ENCODE results near the gene SMCO4. TPM values are rescaled to one million over a fixed set of nuclear protein-coding genes. Genes with fewer than 3 reads are reported as not detected.

SMCO4 gene
- total RNA-seq, 1 donor from 2014 or later, result 29.3 TPM

DNA sequence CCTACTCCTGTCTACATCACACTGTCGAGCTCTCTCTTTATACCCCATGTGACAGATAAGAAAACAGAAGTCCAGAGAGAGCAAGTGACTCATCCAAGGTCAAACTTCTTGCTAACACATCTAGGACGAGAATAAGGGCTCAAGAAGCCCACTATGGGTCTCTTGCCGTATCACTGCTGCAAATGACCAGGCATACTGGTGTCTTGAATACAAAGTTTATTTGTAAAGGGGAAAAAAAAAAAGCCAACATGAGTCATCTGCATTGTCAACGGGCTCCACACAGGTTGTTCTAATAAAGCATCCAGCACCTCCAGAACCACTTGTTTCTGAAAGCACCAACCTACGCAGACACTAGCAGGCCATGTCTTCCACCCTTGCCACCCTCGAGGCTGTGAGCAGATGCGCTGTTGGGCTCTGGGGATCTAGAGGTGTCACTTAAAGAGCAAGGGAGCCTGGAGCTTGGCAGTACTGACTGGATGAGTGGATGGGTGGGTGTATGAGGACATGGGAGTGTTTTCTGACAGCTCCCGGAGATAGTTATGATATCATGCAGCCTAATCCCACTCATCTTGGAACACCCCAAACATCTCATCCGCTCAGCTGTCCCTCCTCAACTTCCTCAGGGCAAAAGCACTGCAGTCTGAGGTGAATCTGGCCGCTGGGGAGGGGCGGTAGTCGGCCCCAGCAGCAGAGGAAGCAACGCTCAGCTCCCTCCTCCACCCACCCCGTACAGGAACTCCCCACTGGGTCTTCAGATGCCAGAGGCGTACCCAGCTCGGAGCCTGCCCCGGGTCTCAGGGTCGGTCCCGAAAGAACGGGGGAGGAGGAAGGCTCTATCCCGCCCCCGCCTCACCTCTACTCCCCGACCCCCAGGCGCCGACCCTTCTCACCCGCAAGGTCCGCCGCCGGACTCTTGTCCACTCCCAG, 1.0 kb downstream of the SMCO4 start:
- peaks cover 20% of the 10 kb centered on the region for H3K4me1 ChIP-seq (ENCODE audit: insufficient read depth, low read length)
- H3K9me3 ChIP-seq (ENCODE audit: insufficient read depth, low read depth, low read length), result no peaks in the 10 kb centered on the region
- H3K4me3 ChIP-seq (ENCODE audit: insufficient read depth, low read depth, low read length), result peak overlapping the region; percentile 53
- peak overlapping the region; percentile 28 for H3K27ac ChIP-seq (ENCODE audit: low read depth, low read length)
- peak overlapping the region; percentile 69 for H2AFZ ChIP-seq (ENCODE audit: low read depth, low read length)
- H3K27me3 Mint-ChIP-seq (ENCODE audit: low read depth, unreplicated experiment), result peaks cover 6% of the 10 kb centered on the region
- no peaks in the 10 kb centered on the region for H3K36me3 ChIP-seq (ENCODE audit: insufficient read depth, low read length)
- H4K20me1 ChIP-seq (ENCODE audit: insufficient read depth, low read length), result peaks cover 42% of the 10 kb centered on the region
- peak overlapping the region; percentile 88 for H3K4me2 ChIP-seq (ENCODE audit: low read length)
- H3K4me3 Mint-ChIP-seq (ENCODE audit: unreplicated experiment), result peak overlapping the region; percentile 94
- peaks cover 26% of the 10 kb centered on the region for H3K4me1 Mint-ChIP-seq (ENCODE audit: low read depth, unreplicated experiment)
- H3K27me3 ChIP-seq (ENCODE audit: insufficient read depth, low read length), result no peaks in the 10 kb centered on the region
- FAIRE-seq (peak; percentile 26), DNase-seq (ENCODE audit: low read depth) (peak; percentile 77)
- H3K36me3 Mint-ChIP-seq (ENCODE audit: low read depth, unreplicated experiment), result peaks cover 4% of the 10 kb centered on the region
- peak overlapping the region; percentile 99 for H3K27ac Mint-ChIP-seq (ENCODE audit: unreplicated experiment)
- peaks cover 18% of the 10 kb centered on the region for H3K79me2 ChIP-seq (ENCODE audit: insufficient read depth, low read length)
- H3K9me3 Mint-ChIP-seq (ENCODE audit: unreplicated experiment), result no peaks in the 10 kb centered on the region
- TF ChIP-seq, protein P1, sequence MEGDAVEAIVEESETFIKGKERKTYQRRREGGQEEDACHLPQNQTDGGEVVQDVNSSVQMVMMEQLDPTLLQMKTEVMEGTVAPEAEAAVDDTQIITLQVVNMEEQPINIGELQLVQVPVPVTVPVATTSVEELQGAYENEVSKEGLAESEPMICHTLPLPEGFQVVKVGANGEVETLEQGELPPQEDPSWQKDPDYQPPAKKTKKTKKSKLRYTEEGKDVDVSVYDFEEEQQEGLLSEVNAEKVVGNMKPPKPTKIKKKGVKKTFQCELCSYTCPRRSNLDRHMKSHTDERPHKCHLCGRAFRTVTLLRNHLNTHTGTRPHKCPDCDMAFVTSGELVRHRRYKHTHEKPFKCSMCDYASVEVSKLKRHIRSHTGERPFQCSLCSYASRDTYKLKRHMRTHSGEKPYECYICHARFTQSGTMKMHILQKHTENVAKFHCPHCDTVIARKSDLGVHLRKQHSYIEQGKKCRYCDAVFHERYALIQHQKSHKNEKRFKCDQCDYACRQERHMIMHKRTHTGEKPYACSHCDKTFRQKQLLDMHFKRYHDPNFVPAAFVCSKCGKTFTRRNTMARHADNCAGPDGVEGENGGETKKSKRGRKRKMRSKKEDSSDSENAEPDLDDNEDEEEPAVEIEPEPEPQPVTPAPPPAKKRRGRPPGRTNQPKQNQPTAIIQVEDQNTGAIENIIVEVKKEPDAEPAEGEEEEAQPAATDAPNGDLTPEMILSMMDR (IDR thresholded peaks at IDR 0.05; ENCODE audit: insufficient read depth, low read depth, low read length), result no peak
- TF ChIP-seq EZH2 (IDR thresholded peaks at IDR 0.05; ENCODE audit: insufficient read depth, low read length), result no peak
- H3K9ac ChIP-seq (ENCODE audit: low read length), result peak overlapping the region; percentile 82

- Histone ChIP-seq H2AFZ (ENCODE audit: low read depth, low read length) (no peak overlapping the region), H3K27ac (ENCODE audit: low read depth, low read length) (no peak overlapping the region), H3K79me2 (ENCODE audit: insufficient read depth, low read length) (peaks cover 18% of the 10 kb centered on the region), H3K4me3 (ENCODE audit: insufficient read depth, low read depth, low read length) (no peak overlapping the region), H3K4me2 (ENCODE audit: low read length) (no peak overlapping the region), H3K4me1 (ENCODE audit: insufficient read depth, low read length) (peaks cover 21% of the 10 kb centered on the region), H3K9me3 (ENCODE audit: insufficient read depth, low read depth, low read length) (no peaks in the 10 kb centered on the region), H3K9ac (ENCODE audit: low read length) (no peak overlapping the region), H3K36me3 (ENCODE audit: insufficient read depth, low read length) (no peaks in the 10 kb centered on the region), H4K20me1 (ENCODE audit: insufficient read depth, low read length) (peaks cover 50% of the 10 kb centered on the region), H3K27me3 (ENCODE audit: insufficient read depth, low read length) (no peaks in the 10 kb centered on the region)
- Mint-ChIP-seq H3K36me3 (ENCODE audit: low read depth, unreplicated experiment) (peaks cover 4% of the 10 kb centered on the region), H3K4me3 (ENCODE audit: unreplicated experiment) (peak overlapping the region; percentile 94), H3K27ac (ENCODE audit: unreplicated experiment) (no peak overlapping the region), H3K9me3 (ENCODE audit: unreplicated experiment) (no peaks in the 10 kb centered on the region), H3K27me3 (ENCODE audit: low read depth, unreplicated experiment) (peaks cover 3% of the 10 kb centered on the region), H3K4me1 (ENCODE audit: low read depth, unreplicated experiment) (peaks cover 36% of the 10 kb centered on the region)
- TF ChIP-seq, protein P1 (IDR thresholded peaks at IDR 0.05; ENCODE audit: insufficient read depth, low read depth, low read length), result no peak
- no peak for TF ChIP-seq EZH2 (IDR thresholded peaks at IDR 0.05; ENCODE audit: insufficient read depth, low read length)
- DNase-seq (ENCODE audit: low read depth) (no peak), FAIRE-seq (no peak)
Observed at GRCh38 chr11:93540896-93541553, 2.2 kb downstream of the SMCO4 start.
